Spleen (tissue), 11 donors: Measurements from ENCODE around the gene AXDND1. TPM values are rescaled to one million over a fixed set of nuclear protein-coding genes. Genes with fewer than 3 reads are reported as not detected.

Experiments used
- DNase-seq: peaks from one replicate; pipeline ENCODE4 v3.0.0-alpha.2; 2020
- H3K27ac ChIP-seq, 8 donors: fragments of 200-600 bp; sonication (generic) in 7 of 8; 1 replicate in 4 of 8; 2 replicates in 4 of 8; pipeline versions ENCODE4 v1.5.0 to v1.8.0; 2016 to 2021; ENCODE audit warnings: inconsistent platforms in 4 of 8, mild to moderate bottlenecking in 4 of 8, moderate library complexity in 1 of 8
- H3K27me3 ChIP-seq, 7 donors: fragments of 200-600 bp; sonication (generic) in 6 of 7; replicated peaks in 1 of 7; 1 replicate in 4 of 7; 2 replicates in 3 of 7; pipeline versions ENCODE4 v1.5.0 to v1.8.0; 2016 to 2021; ENCODE audit warnings: inconsistent platforms in 3 of 7, mild to moderate bottlenecking in 1 of 7
- H3K36me3 ChIP-seq, 6 donors: fragments of 200-600 bp; sonication (generic) in 5 of 6; 1 replicate in 4 of 6; 2 replicates in 2 of 6; pipeline versions ENCODE4 v1.5.0 to v1.8.0; 2016 to 2021; ENCODE audit warnings: inconsistent platforms in 2 of 6
- H3K4me1 ChIP-seq, 6 donors: fragments of 200-600 bp; sonication (generic) in 5 of 6; 1 replicate in 3 of 6; 2 replicates in 3 of 6; pipeline versions ENCODE4 v1.5.0 to v1.8.0; 2016 to 2021; ENCODE audit warnings: inconsistent platforms in 3 of 6
- H3K4me3 ChIP-seq, 8 donors: fragments of 200-600 bp; sonication (generic) in 7 of 8; 1 replicate in 4 of 8; 2 replicates in 4 of 8; pipeline versions ENCODE4 v1.5.0 to v1.8.0; 2016 to 2021; ENCODE audit warnings: inconsistent platforms in 4 of 8, mild to moderate bottlenecking in 4 of 8, moderate library complexity in 2 of 8
- H3K9me3 ChIP-seq, 8 donors: fragments of 200-600 bp; sonication (generic) in 7 of 8; 1 replicate in 4 of 8; 2 replicates in 4 of 8; pipeline versions ENCODE4 v1.5.0 to v1.8.0; 2016 to 2021; ENCODE audit warnings: inconsistent platforms in 4 of 8
- POLR2A ChIP-seq, 3 donors: fragments of 450-650 bp; IDR thresholded peaks; one replicate each; pipeline ENCODE4 v1.5.1; 2017; ENCODE audit warnings: antibody characterized with exemption in 3 of 3, mild to moderate bottlenecking in 1 of 3
- POLR2AphosphoS5 ChIP-seq, 3 donors: sonication (generic); formaldehyde crosslinking; IDR thresholded peaks; one replicate each; pipeline ENCODE4 v1.5.1; 2017; ENCODE audit warnings: antibody characterized with exemption in 3 of 3
- WGBS, 5 donors: extraction: QIAGEN DNeasy Blood & Tissue Kit in 3 of 5; methylation state at CpG; one replicate each; pipeline versions ENCODE4 v1.1.5 to v1.1.7; 2013 to 2018; 5-methylcytosine and 5-hydroxymethylcytosine counted together
- intact Hi-C: fragments of 100-400 bp; cut with DNase I; formaldehyde crosslinking; loops from one replicate; pipeline ENCODE4 v1.15.0; 2023; ENCODE audit warnings: low total_unique reads
- polyA plus RNA-seq, 3 donors: library from polyadenylated mRNA; stranded (reverse); fragments of 200-250 nt; gene quantifications; one replicate each; pipeline ENCODE4 v1.2.1, GENCODE V29; 2013
- total RNA-seq, 7 donors: library from RNA; depleted of rRNA in 3 of 7; stranded (reverse); fragments of >200 nt in 3 of 7; fragmentation: NEBNext Ultra II Directional in 4 of 7; extraction: Animal tissue kit (Norgen Biotek cat#: 25700) in 4 of 7; gene quantifications; one replicate each; pipeline versions ENCODE4 v1.1.0 to v1.2.1, GENCODE V29; 2016 to 2021
- TF ChIP-seq, protein P1 (sequence below), 11 experiments: fragments of 200-600 bp in 7 of 11; fragments of 450-650 bp in 4 of 11; sonication (generic) in 4 of 11; IDR thresholded peaks in 8 of 11; conservative IDR thresholded peaks in 3 of 11; 1 replicate in 7 of 11; 2 replicates in 4 of 11; pipeline versions ENCODE4 v1.4.0 to v1.8.0; 2016 to 2021; ENCODE audit warnings: antibody characterized with exemption in 11 of 11, inconsistent platforms in 4 of 11, mild to moderate bottlenecking in 1 of 11
- donor health status: healthy with polysubstance abuse.
- donor health status: DM: no; HTN: no; CAD: no; lungs with moderate emphysema.
- donor health status: DM: no; HTN: no; CAD: no.
- donor health status: Bipolar disorder and iron deficiency.
- donor health status: healthy.
- donor health status: DM: no; HTN: no; CAD: no.
- donor health status: DM: yes; HTN: yes; CAD: no.

AXDND1 gene
- total and polyA plus RNA-seq, 10 donors = 0.19 to 0.66 (median 0.21) TPM; not detected in 6

DNA sequence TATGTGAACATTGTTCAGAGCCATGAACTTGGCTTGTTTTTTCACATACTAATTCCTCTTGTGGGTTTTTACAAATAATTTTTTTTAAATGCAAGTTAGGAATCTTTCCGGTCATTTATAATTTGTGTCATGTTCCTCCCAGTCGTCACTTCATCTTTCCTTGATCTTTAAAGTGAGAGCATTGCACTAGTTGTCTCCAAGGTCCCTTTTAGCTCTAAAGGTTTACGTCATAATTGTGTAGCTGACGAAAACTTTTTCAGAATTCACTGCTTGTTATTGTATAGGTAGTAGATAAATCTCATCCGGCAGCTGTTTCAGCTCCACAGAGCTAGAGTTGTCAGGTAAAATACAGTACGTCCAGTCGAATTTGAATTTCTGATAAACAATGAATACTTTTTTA is 38.6 kb upstream of the AXDND1 start:
- Histone ChIP-seq H3K36me3 (peaks cover 0 to 55% (median 2%) of the 10 kb centered on the region in 6 donors), H3K27me3 (no peaks in the 10 kb centered on the region), H3K4me1 (peaks cover 0 to 46% (median 10%) of the 10 kb centered on the region in 6 donors), H3K9me3 (no peaks in the 10 kb centered on the region), H3K27ac (peak overlapping the region in 4 of 8 donors; percentile 20 to 69 (median 57)), H3K4me3 (no peak overlapping the region)
- 76 to 92% (median 82%) methylated on average over 7 of the region's 7 CpGs for WGBS, 5 donors
- intact Hi-C loops = no loop called here
- TF ChIP-seq POLR2A (IDR thresholded peaks at IDR 0.05) = no peak
- no peak for TF ChIP-seq POLR2AphosphoS5 (IDR thresholded peaks at IDR 0.05)
- TF ChIP-seq, protein P1, sequence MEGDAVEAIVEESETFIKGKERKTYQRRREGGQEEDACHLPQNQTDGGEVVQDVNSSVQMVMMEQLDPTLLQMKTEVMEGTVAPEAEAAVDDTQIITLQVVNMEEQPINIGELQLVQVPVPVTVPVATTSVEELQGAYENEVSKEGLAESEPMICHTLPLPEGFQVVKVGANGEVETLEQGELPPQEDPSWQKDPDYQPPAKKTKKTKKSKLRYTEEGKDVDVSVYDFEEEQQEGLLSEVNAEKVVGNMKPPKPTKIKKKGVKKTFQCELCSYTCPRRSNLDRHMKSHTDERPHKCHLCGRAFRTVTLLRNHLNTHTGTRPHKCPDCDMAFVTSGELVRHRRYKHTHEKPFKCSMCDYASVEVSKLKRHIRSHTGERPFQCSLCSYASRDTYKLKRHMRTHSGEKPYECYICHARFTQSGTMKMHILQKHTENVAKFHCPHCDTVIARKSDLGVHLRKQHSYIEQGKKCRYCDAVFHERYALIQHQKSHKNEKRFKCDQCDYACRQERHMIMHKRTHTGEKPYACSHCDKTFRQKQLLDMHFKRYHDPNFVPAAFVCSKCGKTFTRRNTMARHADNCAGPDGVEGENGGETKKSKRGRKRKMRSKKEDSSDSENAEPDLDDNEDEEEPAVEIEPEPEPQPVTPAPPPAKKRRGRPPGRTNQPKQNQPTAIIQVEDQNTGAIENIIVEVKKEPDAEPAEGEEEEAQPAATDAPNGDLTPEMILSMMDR (IDR thresholded peaks at IDR 0.05 in 8 of 11, conservative IDR thresholded peaks at IDR 0.05 in 3 of 11) = no peak
- DNase-seq = no peak

DNA sequence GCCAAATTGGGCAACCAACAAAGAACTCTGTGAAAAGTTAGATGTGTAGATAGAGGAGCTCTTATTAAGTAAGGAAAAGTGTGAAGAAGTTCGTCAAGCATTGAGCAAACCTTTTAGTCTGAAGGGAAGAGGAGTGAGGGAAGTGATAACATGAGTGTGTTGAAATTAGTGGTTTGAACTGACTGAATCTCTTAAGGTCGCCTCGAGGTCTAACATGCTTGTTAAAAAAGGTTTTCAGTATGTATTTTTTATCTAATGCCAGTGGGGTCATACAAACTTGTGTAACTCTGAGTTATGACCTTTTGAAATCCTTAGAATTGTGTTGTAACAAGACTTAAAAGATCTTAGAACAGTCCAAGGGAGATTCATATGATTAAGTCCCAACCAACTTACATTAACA is 38.1 kb upstream of the AXDND1 start:
- peak overlapping the region in 1 of 8 donors; percentile 26 for H3K4me3 ChIP-seq
- intact Hi-C loops = no loop called here
- WGBS, 5 donors = 37 to 67% (median 49%) methylated on average over 3 of the region's 3 CpGs
- H3K4me1 ChIP-seq = peaks cover 0 to 42% (median 7%) of the 10 kb centered on the region in 6 donors
- peak overlapping the region in 4 of 8 donors; percentile 20 to 69 (median 57) for H3K27ac ChIP-seq
- DNase-seq = no peak
- H3K27me3 ChIP-seq = no peaks in the 10 kb centered on the region
- TF ChIP-seq, protein P1 (IDR thresholded peaks at IDR 0.05 in 8 of 11, conservative IDR thresholded peaks at IDR 0.05 in 3 of 11) = no peak
- no peak for TF ChIP-seq POLR2A (IDR thresholded peaks at IDR 0.05)
- TF ChIP-seq POLR2AphosphoS5 (IDR thresholded peaks at IDR 0.05) = no peak
- no peaks in the 10 kb centered on the region for H3K9me3 ChIP-seq
- H3K36me3 ChIP-seq = peaks cover 0 to 58% (median 2%) of the 10 kb centered on the region in 6 donors

DNA sequence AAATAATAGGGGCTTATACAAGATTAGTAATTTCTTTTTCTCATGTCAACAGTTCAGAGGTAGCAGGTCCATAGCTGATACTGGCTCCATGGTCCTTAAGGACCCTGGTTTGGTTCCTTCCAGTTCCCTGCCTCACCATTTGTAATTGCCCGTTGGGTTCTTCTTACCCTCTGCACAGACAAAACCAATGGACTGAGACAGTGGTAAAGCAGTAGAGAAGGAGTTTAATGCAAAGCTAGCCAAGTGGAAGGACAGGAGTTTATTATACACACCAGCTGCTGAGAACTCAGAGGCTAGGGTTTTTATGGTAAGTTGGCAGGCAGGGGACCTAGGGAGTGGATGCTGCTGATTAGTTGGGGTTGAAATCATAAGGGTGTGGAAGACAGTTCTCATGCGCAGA is 35.9 kb upstream of the AXDND1 start:
- Histone ChIP-seq H3K27ac (no peak overlapping the region), H3K4me3 (no peak overlapping the region), H3K36me3 (peaks cover 0 to 53% (median 0%) of the 10 kb centered on the region in 6 donors), H3K27me3 (no peaks in the 10 kb centered on the region), H3K9me3 (no peaks in the 10 kb centered on the region), H3K4me1 (peaks cover 0 to 32% (median 7%) of the 10 kb centered on the region in 6 donors)
- 65 to 92% (median 71%) methylated on average over 2 of the region's 2 CpGs for WGBS, 5 donors
- intact Hi-C loops = no loop called here
- TF ChIP-seq POLR2A (IDR thresholded peaks at IDR 0.05) (no peak), POLR2AphosphoS5 (IDR thresholded peaks at IDR 0.05) (no peak)
- TF ChIP-seq, protein P1 (IDR thresholded peaks at IDR 0.05 in 8 of 11, conservative IDR thresholded peaks at IDR 0.05 in 3 of 11) = no peak
- no peak for DNase-seq

DNA sequence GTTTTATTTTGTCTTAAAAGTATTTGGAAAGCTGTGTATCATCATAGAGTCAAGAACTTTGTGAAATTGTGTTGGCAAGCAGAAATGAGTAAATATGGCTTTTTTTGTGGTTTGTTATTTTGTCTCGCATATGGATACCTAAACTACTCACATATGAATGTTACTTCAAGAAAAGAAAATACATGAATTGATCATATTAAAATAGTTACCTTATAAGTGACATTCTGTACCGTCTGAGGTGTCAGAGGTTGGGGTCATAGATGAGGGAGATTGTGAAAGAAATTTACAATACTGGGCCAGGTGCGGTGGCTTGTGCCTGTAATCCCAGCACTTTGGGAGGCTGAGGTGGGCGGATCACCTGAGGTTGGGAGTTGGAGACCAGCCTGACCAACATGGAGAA is 31.3 kb upstream of the AXDND1 start:
- no peaks in the 10 kb centered on the region for H3K27me3 ChIP-seq
- H3K27ac ChIP-seq = no peak overlapping the region
- no peak for TF ChIP-seq POLR2A (IDR thresholded peaks at IDR 0.05)
- no peak for TF ChIP-seq POLR2AphosphoS5 (IDR thresholded peaks at IDR 0.05)
- TF ChIP-seq, protein P1 (IDR thresholded peaks at IDR 0.05 in 8 of 11, conservative IDR thresholded peaks at IDR 0.05 in 3 of 11) = no peak
- H3K36me3 ChIP-seq = peaks cover 0 to 65% (median 16%) of the 10 kb centered on the region in 6 donors
- H3K9me3 ChIP-seq = no peaks in the 10 kb centered on the region
- intact Hi-C loops = no loop called here
- no peak for DNase-seq
- no peaks in the 10 kb centered on the region for H3K4me1 ChIP-seq
- WGBS, 5 donors = 89 to 96% (median 95%) methylated on average over 4 of the region's 4 CpGs
- H3K4me3 ChIP-seq = no peak overlapping the region
